Measurements from ENCODE around the gene SLC24A4. TPM values are rescaled to one million over a fixed set of nuclear protein-coding genes. Genes with fewer than 3 reads are reported as not detected.
A peak's percentile ranks its signal among the peaks of the same experiment; 100 is the strongest.

SLC24A4 gene
- total and polyA plus RNA-seq, 2 of the 4 experiments (the other 2 are of a cell fraction): not detected

DNA sequence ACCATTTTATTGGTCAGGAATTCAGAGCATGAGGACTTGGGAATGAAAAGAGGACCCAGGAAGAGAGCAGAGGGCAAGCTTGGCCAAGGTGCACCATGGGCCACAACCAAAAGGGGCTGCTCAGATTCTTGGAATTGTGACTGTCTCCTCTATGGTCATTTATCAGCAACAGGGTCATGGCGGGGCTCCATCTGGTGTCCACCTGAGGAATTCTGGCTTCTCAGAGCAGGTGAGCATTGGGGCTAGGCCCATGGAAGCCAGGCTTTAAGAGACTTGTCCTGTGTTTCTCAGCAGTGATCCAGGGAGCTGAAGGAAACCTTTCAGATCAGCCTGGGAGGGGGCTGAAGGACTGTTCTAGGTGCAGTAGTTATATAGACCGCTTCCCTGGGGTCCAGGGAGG, 188.0 kb downstream of the SLC24A4 start:
- H3K9me3 ChIP-seq (ENCODE audit: control insufficient read depth, insufficient read depth, low read length): no peaks in the 10 kb centered on the region
- TF ChIP-seq CHD1 (IDR thresholded peaks at IDR 0.05; ENCODE audit: low read depth, low read length): no peak
- TF ChIP-seq MXI1 (IDR thresholded peaks at IDR 0.05; ENCODE audit: borderline replicate concordance, low read depth, low read length): no peak
- TF ChIP-seq NFE2L2 (IDR thresholded peaks at IDR 0.05; ENCODE audit: low read depth, low read length): no peak
- no peak for TF ChIP-seq RCOR1 (IDR thresholded peaks at IDR 0.05; ENCODE audit: insufficient replicate concordance, low read length)
- TF ChIP-seq, protein P1, sequence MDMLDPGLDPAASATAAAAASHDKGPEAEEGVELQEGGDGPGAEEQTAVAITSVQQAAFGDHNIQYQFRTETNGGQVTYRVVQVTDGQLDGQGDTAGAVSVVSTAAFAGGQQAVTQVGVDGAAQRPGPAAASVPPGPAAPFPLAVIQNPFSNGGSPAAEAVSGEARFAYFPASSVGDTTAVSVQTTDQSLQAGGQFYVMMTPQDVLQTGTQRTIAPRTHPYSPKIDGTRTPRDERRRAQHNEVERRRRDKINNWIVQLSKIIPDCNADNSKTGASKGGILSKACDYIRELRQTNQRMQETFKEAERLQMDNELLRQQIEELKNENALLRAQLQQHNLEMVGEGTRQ (IDR thresholded peaks at IDR 0.05; ENCODE audit: low read depth, low read length): no peak
- TF ChIP-seq SMC3 (IDR thresholded peaks at IDR 0.05; ENCODE audit: low read depth, low read length): no peak
- no peak for TF ChIP-seq MAFK (IDR thresholded peaks at IDR 0.05; ENCODE audit: low read depth, low read length)
- no peak for TF ChIP-seq CEBPB (IDR thresholded peaks at IDR 0.05; ENCODE audit: low read depth, low read length)
- TF ChIP-seq, protein P2, sequence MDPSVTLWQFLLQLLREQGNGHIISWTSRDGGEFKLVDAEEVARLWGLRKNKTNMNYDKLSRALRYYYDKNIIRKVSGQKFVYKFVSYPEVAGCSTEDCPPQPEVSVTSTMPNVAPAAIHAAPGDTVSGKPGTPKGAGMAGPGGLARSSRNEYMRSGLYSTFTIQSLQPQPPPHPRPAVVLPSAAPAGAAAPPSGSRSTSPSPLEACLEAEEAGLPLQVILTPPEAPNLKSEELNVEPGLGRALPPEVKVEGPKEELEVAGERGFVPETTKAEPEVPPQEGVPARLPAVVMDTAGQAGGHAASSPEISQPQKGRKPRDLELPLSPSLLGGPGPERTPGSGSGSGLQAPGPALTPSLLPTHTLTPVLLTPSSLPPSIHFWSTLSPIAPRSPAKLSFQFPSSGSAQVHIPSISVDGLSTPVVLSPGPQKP (IDR thresholded peaks at IDR 0.05; ENCODE audit: borderline replicate concordance, low read depth, low read length): no peak
- TF ChIP-seq, protein P3, sequence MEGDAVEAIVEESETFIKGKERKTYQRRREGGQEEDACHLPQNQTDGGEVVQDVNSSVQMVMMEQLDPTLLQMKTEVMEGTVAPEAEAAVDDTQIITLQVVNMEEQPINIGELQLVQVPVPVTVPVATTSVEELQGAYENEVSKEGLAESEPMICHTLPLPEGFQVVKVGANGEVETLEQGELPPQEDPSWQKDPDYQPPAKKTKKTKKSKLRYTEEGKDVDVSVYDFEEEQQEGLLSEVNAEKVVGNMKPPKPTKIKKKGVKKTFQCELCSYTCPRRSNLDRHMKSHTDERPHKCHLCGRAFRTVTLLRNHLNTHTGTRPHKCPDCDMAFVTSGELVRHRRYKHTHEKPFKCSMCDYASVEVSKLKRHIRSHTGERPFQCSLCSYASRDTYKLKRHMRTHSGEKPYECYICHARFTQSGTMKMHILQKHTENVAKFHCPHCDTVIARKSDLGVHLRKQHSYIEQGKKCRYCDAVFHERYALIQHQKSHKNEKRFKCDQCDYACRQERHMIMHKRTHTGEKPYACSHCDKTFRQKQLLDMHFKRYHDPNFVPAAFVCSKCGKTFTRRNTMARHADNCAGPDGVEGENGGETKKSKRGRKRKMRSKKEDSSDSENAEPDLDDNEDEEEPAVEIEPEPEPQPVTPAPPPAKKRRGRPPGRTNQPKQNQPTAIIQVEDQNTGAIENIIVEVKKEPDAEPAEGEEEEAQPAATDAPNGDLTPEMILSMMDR (conservative IDR thresholded peaks at IDR 0.05; ENCODE audit: low read depth, low read length): no peak
- no peak for TF ChIP-seq RFX5 (IDR thresholded peaks at IDR 0.05; ENCODE audit: low read depth, low read length)
- no peak for TF ChIP-seq BHLHE40 (IDR thresholded peaks at IDR 0.05; ENCODE audit: low read depth, low read length)
- TF ChIP-seq POLR2A (IDR thresholded peaks at IDR 0.05; ENCODE audit: low read depth, low read length): no peak
- TF ChIP-seq FOS (IDR thresholded peaks at IDR 0.05; ENCODE audit: low read depth, low read length): no peak
- peak overlapping the region; percentile 85 for H2AFZ ChIP-seq (replicated peaks; ENCODE audit: low read length, poor library complexity)
- WGBS, 2 experiments (ENCODE audit: extremely low coverage in 2 of 2, insufficient read length in 1 of 2): no CpG with 5 or more reads among the region's 2 CpGs
- in situ Hi-C loops (cut with MboI; ENCODE audit: low sequenced_read_pairs): no loop called here
- H2BK15ac ChIP-seq (ENCODE audit: low read depth, low read length): peak overlapping the region; percentile 98
- H2BK120ac ChIP-seq (ENCODE audit: low read depth, low read length): peak overlapping the region; percentile 99
- H3K27me3 ChIP-seq (ENCODE audit: control insufficient read depth, insufficient read depth, low read length): no peaks in the 10 kb centered on the region
- peak overlapping the region; percentile 90 for H2BK5ac ChIP-seq (ENCODE audit: low read depth, low read length, poor library complexity, severe bottlenecking)
- peak overlapping the region; percentile 96 for H3K4ac ChIP-seq (ENCODE audit: low read depth, low read length)
- H3K4me1 ChIP-seq (ENCODE audit: control insufficient read depth, insufficient read depth, low read length): peaks cover 13% of the 10 kb centered on the region
- peak overlapping the region; percentile 83 to 88 for H4K8ac ChIP-seq (ENCODE audit: low read depth in 2 of 2, low read length in 2 of 2)
- H3K4me3 ChIP-seq (ENCODE audit: insufficient read depth, low read depth, low read length): no peak overlapping the region
- H3K14ac ChIP-seq (replicated peaks; ENCODE audit: low read depth, low read length): peak overlapping the region; percentile 97
- peak overlapping the region; percentile 33 for H3K9ac ChIP-seq (ENCODE audit: low read depth, low read length)
- peak overlapping the region; percentile 92 for H4K91ac ChIP-seq (ENCODE audit: insufficient read depth, low read depth, low read length)
- H4K5ac ChIP-seq (ENCODE audit: low read depth, low read length): peak overlapping the region; percentile 70
- ATAC-seq (ENCODE audit: low read depth) (no peak), DNase-seq (no peak)
- peaks cover 9% of the 10 kb centered on the region for H3K9me1 ChIP-seq (ENCODE audit: insufficient read depth, low read length)
- peak overlapping the region; percentile 94 for H3K56ac ChIP-seq (ENCODE audit: extremely low read depth, insufficient read depth, low read length)
- BruUV-seq (replicated peaks): no TSS peak
- H3K27ac ChIP-seq (ENCODE audit: insufficient read depth, low read length): peak overlapping the region; percentile 92
- peak overlapping the region; percentile 95 for H2AK5ac ChIP-seq (ENCODE audit: low read depth, low read length)
- H4K20me1 ChIP-seq (ENCODE audit: insufficient read depth, low read length): no peaks in the 10 kb centered on the region; the same call in 1 of the 2 replicates
- POLR2A ChIA-PET (ENCODE audit: unreplicated experiment): no interaction called here
- CTCF ChIA-PET: no interaction called here
- intact Hi-C loops (cut with micrococcal nuclease): loop anchor here (5.0 to 10.0 kb wide), 2 partner anchors 134 to 171 kb away; no protein-coding TSS in a partner anchor
- H3K79me1 ChIP-seq (ENCODE audit: low read depth in 1 of 2, low read length in 2 of 2): peaks cover 9 to 29% of the 10 kb centered on the region in 2 experiments; a peak in 3 of 4 replicates
- peak overlapping the region; percentile 95 for H2BK20ac ChIP-seq (ENCODE audit: low read depth, low read length)
- peak overlapping the region; percentile 90 for H3K23ac ChIP-seq (ENCODE audit: low read depth, low read length)
- no peak overlapping the region; the same call in 1 of the 2 replicates for H3K4me2 ChIP-seq (ENCODE audit: low read depth, low read length)
- dilution Hi-C loops (cut with HindIII; ENCODE audit: low sequenced_read_pairs, unreplicated experiment): no loop called here
- no peaks in the 10 kb centered on the region for H3K36me3 ChIP-seq (ENCODE audit: control insufficient read depth, insufficient read depth, low read length)
- peak overlapping the region; percentile 90 for H2AK9ac ChIP-seq (replicated peaks; ENCODE audit: low read depth, low read length, poor library complexity)
- peak overlapping the region; percentile 82 for H3K18ac ChIP-seq (ENCODE audit: low read depth, low read length)

All from IMR-90 (cell line).